NK-92 (cell line): Measurements from ENCODE around the gene SERPINB1.
"Not testable (repeated sequence)": the region's sequence is repeated elsewhere in the genome, so short reads cannot be mapped to it uniquely, and the experiment has no call there.

Experiments
- DNase-seq: peaks from one replicate; lab custom pipeline; 2025; ENCODE audit not compliant: unreplicated experiment; lab: John Stamatoyannopoulos, UW

The SERPINB1 gene

DNA sequence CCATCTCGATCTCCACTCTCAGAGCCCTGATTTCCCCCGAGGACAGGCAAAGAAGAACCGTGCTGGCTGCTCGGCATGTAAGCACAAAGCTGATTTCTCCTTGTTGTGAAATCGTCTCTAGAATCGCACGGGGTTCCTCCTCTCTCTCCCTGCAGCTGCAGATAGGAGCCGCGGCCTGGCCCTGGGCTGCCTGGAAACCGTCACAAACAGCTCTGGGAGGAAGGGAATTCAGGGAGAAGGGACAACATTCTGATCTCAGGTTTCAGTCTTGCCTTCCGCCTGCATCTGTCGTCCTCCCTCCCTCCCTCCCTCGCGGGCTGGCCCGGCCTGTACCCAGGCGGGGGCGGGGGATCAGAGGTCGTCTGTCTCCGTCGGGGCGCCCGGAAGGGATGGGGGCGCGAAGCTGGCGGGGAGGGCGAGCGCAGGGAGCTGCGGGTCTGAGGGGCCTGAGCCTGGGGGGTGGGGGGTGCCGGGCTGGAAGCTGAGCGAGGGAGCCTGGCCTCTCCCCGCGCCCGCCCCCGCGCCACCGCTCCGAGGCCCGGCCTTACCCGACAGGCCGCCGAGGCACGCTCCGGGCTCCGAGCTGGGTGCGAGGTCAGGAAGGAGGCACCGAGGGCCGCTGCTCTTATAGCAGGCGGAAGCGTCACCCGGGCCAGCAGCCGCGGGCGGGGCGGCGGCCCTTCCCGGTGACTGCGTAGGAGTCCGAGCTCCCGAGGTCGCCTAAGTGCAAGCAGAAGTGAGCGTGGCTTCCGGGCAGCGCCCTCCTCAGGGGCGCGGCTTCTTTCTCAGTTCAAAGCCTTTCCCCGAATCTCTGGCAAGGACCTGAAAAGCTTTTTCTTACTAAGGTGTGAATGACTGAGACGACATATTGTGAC lies at the start of gene SERPINB1:
Gene SERPINB1 (minus strand): TSS at position 600 of the 875 bp plus-strand sequence. CDS start 1,277 bp downstream, outside the sequence.
- no peak for DNase-seq

DNA sequence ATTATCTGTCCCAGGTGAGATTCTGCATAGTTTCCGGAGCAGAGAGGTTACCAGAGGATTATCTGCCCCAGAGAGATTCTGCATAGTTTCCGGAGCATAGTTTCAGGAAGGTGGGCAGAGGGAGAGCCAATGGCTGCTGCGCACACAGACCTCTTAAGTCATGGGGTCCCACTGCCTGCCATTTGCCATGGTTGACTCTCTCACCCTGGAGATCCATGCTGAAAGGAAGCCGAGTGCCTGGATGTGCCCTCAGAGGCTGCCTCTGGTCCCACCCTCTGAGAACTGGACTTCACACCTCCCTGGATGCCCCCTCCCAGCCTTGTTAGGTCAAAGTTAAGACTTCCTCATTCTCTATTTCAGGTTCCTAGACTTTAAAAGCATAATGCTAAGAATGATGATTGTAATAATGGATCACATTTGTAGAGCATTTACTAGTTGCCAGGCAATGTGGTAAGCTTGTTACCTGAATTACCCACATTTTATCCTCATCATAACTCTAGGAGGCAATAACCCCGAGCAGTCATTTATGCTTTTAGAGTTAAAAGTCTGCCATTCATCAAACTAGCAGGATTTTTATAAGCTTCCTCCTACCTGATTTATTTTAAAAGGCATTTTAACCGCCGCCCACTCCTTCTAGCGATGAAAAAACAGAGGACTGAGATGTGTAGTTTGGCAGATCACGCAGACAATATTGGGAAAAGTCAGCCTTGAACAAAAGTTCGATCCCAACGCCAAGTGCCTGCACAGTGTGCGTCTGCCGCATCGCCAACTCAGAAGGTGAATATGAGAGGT lies 49.5 kb upstream of the SERPINB1 start:
- no peak for DNase-seq

DNA sequence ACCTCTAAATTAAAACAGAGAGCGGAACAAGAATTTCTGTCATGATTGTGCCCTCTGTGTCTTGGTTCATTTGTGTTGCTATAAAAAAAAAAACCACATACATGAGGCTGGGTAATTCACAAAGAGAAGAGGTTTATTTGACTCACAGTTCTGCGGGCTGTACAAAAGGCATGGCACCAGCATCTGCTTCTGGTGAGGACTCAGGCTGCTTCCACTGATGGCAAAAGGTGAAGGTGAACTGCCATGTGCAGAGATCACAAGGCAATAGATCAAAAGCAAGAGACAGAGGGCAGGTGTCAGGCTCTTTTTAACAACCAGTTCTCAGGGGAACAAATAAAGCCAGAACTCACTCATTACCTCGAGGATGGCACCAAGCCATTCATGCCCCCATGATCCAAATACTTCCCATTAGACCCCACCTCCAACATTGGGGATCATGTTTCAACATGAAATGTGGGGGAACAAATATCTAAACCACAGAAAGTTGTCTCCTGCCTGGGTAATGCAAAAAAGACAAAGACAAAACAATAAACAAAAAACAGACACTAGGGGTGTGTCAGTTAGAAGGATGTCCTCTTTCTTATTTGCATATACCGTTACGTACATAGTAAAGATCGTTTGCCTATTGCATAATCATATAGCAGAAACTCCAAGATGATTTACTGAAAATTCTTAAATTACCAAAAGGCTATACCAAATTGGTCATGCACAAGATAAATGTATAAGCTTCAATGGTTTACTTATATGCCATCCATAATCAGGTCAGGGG lies 44.5 kb upstream of the SERPINB1 start:
- no peak for DNase-seq

DNA sequence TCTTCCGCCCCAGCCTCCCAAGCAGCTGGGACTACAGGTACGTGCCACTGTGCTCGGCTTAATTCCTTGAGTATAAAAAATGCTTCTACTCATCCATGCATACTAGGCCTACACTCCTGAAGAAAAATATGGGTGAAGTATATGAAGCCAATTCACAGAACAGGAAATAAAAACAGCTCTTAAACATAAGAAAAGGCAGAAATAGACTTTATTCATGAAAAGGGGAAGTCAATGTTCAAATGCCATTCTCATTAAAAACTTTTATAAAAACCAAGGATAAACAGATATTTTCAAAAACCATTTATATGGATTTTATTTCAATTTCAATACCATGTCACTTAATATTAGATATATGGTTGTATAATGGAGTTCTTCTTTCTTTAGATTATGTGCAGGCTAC lies 43.1 kb upstream of the SERPINB1 start:
- no peak for DNase-seq

DNA sequence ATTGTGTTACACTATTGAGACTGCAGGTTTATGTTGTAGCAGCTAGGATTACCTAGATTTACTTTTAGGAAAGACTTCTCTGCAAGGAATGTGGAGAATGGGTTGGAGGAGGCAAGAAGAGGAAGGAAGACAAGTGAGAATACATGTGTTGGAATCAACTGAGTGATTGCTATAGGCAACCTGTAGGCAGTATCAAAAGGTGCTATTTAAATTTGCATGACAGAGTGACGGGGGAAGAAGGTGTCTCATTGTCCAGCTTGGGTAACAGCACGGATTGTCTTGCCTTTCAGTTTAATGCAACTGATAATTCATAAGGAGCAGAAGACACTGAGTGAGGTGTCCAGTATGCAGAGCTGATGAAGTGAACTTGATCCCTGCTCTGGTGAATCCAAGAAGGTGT lies 42.0 kb upstream of the SERPINB1 start:
- DNase-seq, result no peak

DNA sequence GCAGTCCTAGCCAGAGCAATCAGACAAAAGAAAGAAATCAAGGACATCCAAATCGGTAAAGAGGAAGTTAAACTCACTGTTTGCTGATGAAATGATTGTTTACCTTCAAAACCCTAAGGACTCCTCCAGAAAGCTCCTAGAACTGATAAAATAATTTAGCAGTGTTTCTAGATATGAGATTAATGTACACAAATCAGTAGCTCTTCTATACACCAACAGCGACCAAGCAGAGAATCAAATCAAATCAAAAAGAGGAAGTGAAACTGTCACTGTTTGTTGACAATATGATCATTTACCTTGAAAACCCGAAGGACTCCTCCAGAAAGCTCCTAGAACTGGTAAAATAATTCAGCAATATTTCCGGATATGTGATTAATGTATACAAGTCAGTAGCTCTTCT lies 39.8 kb upstream of the SERPINB1 start:
- DNase-seq, result no peak

DNA sequence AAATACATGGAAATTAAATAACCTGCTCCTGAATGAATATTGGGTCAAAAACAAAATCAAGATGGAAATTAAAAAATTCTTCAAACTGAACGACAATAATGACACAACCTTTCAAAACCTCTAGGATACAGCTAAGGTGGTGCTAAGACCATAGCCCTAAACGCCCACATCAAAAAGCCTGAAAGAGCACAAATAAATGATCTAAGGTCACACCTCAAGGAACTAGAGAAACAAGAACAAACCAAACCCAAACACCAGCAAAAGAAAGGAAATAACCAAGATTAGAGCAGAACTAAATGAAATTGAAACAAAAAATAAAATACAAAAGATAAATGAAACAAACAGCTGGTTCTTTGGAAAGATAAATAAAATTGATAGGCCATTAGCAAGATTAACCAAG lies 38.5 kb upstream of the SERPINB1 start:
- not testable (repeated sequence) for DNase-seq

DNA sequence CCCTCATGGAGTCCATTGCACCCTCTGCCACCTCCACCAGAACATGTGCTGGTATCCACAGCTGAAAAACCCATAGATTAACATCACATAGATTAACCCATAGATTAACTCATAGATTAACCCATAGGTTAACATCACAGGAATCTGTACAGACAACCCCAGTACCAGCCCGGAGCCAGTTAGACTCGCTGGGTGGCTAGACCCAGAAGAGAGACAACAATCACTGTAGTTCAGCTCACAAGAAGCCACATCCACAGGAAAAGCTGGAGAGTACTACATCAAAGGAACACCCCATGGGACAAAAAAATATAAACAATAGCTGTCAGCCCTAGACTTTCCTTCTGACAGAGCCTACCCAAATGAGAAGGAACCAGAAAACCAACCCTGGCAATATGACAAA lies 36.3 kb upstream of the SERPINB1 start:
- no peak for DNase-seq

DNA sequence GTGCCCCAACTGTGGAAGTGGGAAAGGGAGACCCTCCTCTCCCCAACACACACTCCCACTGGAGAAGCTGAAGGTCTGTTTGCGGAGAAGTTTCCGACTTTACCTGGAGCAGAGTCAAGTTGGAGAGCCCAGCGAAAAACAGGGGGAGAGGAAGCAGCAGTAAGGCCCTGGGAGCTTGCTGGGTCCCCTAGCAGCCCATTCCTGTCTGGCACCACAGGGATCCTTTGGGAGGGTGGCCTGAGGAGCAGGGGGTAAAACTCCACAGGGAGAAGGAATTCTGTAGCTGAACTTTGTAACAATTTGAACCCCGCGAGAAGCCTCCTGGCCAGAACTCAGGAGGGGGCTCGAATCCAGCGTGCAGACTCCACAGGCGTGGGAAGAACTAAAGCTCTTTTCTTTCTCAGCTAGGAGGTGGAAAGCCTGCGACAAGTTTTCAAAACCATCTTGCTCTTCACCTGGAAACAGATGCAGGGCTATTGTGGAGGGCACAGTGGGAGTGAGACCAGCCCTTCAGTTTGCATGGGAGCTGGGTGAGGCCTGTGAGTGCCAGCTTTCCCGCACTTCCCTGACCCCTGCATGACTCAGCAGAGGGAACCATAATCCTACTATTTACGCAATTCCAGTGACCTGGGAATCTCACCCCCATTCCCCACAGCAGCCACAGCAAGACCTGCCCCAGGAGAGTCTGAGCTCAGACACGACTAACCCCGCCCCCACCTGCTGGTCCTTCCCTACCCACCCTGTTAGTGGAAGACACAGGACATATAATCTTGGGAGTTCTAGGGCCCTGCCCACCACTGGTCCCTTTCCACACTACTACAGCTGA lies 35.6 kb upstream of the SERPINB1 start:
- DNase-seq, result no peak

DNA sequence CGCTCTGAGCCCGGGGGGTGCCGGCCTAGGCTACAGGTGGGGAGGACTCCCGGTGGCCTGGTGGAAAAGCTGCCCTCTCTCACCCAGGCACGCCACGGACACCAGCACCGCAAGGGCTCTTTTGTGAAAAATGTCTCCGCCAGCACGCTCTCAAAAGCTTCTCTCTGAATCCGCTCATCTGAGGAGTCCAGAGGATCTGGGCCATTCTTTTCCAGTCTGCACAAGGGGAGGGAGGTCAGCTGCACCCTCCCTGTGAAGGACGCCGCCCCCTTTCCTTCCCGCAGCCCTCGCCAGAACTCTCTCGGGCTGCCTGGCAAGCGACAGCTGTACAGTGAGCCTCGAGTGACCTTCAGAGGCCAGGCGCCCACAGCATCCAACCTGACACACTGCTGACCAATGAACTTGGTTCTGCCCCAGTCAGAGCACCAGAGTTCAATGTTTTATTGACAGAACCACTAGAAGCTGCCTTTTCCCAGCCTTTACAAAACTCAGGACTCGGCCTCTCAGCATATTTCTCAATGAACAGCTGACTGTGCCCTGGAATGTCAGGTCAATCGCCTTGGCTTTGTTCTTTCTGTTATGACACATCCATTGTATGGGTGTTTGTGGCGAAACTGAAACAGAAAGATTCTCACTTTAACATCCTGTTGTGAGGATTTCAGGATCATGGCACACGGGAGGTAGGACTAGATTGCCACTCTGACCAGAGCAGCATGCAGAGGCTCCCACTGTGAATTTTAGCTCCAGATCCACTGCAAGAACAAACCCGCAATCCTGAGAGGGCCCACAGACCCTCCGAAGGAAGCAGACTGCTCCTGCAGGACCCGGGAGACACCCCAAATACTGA lies 34.8 kb upstream of the SERPINB1 start:
- DNase-seq, result no peak

DNA sequence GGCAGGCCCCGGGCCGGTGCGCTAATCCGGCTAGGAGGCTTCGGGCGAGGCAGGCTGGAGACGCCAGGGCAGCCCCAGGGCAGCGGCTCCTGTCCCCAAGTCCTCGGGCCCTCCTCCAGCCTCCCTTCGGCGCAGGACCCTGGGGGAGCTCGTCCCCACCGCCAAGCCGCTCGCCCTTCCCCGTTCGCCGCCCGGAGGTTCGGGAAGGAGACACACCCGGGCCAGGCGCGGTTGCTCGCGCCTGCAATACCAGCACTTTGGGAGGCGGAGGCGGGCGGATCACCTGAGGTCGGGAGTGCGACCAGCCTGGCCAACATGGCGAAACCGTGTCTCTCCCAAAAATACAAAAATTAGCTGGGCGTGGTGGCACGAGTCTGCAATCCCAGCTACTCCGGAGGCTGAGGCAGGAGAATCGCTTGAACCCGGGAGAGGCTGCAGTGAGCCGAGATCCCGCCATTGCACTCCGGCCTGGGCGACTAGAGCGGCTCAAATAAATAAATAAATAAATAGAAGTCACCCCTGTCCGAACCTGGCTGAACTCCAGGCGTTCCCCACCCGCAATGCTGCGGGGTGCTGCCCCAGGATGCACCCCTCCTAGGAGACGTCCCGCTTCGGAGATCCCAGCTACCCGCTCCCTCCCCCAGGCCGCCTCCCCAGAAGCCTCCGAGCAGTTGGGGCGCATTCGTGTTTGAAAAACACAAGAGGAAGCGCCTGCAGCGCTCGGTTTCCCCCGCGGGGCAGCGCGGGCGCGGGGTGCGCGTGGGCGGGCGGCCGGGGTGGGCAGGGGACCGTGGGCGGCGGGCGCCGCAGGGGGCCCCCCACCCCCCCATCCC lies 33.9 kb upstream of the SERPINB1 start:
- DNase-seq, result no peak

DNA sequence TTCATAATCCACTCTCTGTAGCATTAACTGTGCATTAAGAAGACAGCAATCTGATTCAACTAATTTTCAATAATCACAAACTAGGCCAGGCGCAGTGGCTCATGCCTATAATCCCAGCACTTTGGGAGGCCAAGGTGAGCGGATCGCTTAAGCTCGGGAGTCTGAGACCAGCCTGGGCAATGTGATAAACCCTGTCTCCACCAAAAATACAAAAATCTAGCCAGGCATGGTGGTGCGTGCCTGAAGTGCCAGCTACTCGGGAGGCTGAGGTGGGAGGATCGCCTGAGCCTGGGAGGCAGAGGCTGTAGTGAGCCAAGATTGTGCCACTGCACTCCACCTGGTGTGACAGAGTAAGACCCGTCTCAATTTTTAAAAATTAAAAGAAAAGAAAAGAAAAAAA lies 32.0 kb upstream of the SERPINB1 start:
- no peak for DNase-seq

DNA sequence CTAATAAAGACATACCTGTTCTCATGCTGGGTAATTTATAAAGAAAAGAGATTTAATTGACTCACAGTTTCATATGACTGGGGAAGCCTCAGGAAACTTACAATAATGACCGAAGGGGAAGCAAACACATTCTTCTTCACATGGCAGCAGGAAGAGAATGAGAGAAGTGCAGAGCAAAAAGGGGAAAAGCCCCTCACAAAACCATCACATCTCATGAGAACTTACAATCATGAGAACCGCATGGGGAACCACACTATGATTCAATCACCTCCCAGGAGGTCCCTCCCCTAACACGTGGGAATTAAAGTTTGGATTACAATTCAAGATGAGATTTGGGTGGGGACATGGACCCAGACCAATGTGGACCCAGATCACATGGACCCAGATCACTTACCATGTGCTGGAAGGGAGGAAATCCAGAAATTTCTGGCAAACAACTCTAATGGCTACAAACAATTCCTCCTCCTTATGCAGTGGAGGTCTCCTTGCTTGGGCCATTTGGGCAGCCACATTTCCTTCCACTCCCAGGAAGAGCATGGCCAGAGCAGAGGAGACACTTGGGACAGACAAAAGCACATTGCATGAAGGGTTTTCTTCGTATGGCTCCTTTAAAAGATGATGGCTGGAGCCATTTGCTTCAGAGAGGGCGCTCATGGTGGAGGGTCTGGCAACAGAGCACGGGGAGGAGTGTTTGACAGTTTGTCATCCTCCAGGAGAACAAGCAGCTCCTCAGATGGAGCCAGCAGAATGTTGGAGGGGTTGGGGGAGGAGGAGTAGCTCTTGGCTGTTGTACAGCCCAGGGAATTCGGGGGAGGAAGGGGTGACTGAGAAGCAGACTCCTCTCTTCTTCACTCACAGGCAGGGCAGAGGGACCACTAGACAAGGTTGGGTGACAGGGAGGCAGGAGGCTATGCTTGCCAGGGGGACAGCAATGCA lies 31.0 kb upstream of the SERPINB1 start:
- no peak for DNase-seq

DNA sequence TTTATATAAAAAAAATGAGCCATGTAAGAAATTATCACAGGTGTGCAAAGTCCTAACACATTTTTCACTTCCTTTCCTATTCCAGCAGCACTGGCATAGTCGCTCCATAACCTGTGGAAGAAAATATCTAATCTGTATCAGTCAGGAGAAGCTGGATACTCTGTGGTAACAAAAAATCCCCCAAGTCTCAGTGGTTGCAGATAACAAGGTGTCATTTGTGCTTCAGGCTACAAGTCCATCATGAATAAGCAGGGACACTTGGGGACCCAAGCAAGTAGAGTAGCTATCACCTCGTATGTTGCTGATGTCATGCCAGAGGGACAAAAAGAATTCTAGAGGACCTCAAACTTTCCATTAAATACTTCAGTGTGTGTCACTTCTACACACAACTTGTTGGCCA lies 30.3 kb upstream of the SERPINB1 start:
- DNase-seq, result no peak

DNA sequence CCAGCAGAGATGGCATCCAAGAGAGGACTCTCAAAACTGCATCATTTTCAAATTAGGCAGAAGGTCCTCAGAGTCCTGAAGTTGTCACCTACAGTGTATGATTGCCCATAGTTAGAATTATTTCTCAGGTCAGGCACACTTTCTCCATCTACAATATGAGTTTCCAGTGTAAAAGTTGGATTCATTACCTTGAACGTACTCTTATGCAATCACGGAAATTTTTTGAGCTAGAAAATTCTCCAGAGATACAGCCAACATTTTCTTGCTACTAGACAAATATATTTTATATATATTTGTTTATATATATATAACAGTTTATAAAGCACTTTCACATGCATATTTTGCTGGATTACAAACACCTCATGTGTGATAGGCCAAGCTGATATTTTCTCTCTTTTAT lies 29.4 kb upstream of the SERPINB1 start:
- no peak for DNase-seq

DNA sequence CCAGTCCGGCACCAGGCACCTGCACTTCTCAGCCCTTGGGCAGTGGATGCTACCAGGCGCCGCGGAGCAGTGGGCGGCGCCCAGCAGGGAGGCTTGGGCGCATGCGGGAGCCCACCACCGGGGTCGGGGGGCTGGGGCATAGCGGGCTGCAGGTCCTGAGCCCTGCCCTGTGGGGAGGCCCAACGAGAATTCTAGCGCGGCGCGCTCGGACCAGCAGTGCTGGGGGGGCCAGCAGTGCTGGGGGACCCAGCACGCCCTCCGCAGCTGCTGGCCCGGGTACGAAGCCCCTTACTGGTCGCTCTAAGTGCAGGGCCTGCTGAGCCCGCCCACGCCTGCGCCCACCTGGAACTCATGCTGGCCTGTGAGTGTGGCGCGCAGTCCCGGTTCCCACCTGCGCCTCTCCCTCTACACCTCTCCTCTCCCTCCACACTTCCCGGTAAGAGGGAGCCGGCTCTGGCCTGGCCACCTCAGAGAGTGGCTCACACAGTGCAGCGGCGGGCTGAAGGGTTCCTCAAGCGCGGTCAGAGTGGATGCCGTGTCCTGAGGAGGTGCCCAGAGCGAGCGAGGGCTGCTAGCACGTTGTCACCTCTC lies 28.5 kb upstream of the SERPINB1 start:
- no peak for DNase-seq

DNA sequence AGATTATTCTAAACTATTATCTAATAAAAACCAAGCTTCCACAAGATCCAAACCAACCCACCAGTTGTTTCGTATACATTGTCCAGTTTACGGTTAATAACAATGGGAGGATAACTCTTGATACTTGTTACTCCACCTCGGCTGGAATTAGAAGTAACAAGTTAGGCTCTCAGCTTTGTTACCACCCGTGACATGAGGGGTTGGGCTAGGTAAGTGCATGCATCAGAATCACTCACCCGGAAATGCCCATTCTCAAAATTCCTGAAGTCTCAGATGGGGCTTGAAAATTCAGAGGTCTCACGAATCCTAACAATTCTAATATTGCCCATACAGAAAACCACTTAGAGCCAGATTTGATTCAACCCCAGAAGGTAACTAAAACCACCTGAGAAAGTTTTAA lies 27.0 kb upstream of the SERPINB1 start:
- DNase-seq, result no peak
